ENCODE results near the gene SLC48A1.

DNA sequence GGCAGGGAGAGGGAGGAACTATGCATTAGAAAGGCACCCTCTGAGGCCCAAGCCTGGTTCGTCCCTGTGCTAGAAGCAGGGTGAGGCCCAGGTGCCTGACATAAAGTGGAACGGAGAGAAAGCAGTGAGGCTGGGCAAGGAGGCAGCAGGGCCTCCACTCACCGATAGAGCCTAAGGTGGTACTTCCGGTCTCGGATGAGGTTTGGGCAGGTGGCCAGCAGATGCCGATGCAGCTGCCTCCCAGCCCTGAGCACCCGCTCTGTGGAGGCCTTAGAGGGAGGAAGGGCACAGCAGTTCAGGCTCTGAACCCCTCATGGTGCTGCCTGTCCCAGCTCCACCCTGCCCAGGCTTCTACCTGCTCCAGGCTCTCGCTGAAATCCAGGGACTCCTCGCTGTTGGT, 21.5 kb upstream of the SLC48A1 start:
- no peak for TF ChIP-seq CTCF (IDR thresholded peaks at IDR 0.05; ENCODE audit: low read length)
- no peak for TF ChIP-seq EZH2 (IDR thresholded peaks at IDR 0.05; ENCODE audit: borderline replicate concordance, low read length)

All from OCI-LY1 (cell line).